ENCODE results near the gene MINDY4.

GRCh38 chr7:30790356-30790755 is 19.1 kb downstream of the MINDY4 start:
- TF ChIP-seq POLR2A (IDR thresholded peaks at IDR 0.05; ENCODE audit: low read depth, low read length) (no peak), POLR2AphosphoS5 (IDR thresholded peaks at IDR 0.05; ENCODE audit: low read depth, low read length) (no peak), TAF1 (IDR thresholded peaks at IDR 0.05; ENCODE audit: low read depth, low read length) (no peak)

Data from GM12891 (cell line).